NCI-H524 (cell line): Measurements from ENCODE around the gene RGCC.

Experiments
- DNase-seq, 2 experiments: peaks; one replicate each; lab custom pipeline; 2025; lab: John Stamatoyannopoulos, UW

RGCC gene

DNA sequence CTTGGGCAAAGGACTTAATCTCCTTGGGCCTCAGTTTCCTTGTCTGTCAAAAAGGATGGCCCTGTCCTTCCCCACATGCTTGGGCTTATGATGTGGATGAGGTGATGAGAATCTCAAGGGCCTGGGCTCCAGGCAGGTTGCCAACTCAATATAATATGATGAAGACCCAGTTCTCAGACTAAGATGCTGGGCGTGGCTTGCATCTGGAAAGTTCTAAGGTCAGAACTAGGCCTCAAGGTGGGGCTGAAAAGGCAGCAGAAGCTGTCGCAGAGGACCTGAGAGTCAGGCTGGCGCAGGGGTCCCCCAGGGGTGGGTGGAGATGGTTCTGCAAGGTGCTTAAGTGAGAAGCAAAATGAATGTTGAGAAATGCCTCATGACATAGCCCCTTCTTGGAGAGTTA is 58.8 kb downstream of the RGCC start:
- DNase-seq = no peak

DNA sequence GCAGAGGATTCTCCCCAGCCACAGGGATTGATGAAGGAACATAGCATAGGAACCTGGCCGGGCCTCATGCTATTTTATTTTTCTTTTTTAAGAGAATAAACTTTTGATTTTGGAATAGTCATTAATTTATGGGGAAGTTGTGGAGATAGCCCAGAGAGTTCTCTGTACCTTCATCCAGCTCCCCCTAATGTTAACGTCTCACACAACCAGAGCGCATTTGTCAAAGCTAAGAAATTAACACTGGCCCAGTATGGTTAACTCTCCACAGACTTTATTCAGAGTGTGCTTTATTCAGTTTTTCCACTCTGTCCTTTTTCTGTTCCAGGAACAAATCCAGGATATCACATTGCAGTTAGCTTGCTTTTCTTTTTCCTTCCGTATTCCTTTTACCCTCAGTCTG is 59.4 kb downstream of the RGCC start:
- DNase-seq = no peak

DNA sequence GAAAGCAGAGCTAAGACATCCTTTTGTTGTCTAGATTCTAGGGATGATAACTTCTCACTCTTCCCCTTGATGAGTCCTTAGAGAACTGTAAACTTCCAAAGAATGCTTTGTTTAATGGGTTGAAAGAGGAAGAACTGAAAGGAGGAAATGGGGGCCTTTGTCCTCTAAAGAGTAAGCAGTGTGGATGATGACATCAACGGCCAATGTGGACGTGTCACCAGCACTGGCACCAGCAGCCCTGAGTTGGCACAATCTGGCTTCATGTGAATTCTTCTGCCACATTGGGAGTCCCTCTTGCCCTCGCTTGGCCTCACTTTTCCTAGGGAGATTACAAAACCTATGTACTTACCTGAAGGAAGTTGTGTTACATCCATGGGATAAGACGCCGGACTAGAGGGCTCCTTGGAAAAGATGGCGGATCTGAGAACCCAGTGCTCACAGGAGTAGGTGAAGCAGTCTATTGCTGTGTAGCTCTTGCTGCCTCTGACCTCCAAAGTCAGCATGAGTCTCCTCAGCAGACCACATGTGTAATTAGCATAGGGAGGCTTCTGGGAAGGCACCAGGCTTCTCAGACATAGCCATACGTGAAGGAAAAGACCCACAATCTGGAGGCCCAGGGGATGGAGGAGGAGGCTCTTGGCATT is 62.8 kb downstream of the RGCC start:
- DNase-seq = no peak
